ENCODE measurements around the gene TLX2. TPM values are rescaled to one million over a fixed set of nuclear protein-coding genes. Genes with fewer than 3 reads are reported as not detected.
A peak's percentile ranks its signal among the peaks of the same experiment; 100 is the strongest.

The TLX2 gene
- total and polyA plus RNA-seq, 2 of the 13 experiments (the other 11 are each of a cell fraction or from before 2014, with no cell fraction given): 0.05 to 0.20 TPM

DNA sequence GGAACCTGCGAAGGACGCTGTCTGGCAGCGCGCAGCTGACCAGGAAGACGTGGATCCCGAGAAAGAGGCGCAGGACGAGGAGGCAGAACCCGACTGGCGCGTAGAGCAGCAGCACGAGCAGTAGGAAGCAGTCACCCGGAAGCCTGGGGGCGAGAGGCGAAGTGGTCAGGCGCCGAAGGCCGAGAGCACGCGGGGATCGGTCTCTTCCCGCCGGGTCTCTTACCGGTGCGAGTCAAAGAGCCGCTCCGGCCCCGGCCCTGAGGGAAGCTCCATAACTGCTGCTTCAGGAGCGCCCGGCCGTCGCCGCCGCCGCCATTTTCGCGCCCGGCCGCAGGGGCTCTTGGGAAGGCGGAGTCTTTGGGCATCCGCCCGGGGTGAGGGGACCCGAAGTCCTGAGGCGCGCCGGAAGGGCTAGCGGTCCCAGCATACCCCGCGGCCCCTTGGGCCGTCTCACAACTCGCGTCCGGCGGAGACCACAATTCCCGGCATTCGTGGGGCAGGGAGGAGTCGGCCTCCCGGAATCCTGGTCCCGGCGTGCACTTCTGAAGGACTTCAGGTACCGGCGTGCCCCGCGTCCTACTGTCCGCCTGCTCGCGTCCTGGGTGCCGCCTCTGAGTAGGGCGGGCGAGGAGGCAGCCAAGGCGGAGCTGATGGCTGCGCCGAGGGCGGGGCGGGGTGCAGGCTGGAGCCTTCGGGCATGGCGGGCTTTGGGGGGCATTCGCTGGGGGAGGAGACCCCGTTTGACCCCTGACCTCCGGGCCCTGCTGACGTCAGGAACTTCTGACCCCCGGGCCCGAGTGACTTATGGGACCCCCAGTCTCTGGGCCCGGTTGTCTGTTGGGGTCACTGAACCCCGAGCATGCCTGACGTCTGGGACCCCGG lies 15.3 kb downstream of the TLX2 start, which contains the start of the genes AUP1 and HTRA2 (continued):
- TF ChIP-seq, protein P1, sequence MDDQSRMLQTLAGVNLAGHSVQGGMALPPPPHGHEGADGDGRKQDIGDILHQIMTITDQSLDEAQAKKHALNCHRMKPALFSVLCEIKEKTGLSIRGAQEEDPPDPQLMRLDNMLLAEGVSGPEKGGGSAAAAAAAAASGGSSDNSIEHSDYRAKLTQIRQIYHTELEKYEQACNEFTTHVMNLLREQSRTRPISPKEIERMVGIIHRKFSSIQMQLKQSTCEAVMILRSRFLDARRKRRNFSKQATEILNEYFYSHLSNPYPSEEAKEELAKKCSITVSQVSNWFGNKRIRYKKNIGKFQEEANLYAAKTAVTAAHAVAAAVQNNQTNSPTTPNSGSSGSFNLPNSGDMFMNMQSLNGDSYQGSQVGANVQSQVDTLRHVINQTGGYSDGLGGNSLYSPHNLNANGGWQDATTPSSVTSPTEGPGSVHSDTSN (CRISPR knock-in tag; IDR thresholded peaks at IDR 0.05; ENCODE audit: borderline replicate concordance): no peak
- TF ChIP-seq ZNF503 (CRISPR knock-in tag; IDR thresholded peaks at IDR 0.05) (no peak; the same call in 1 of the 2 replicates), ZNF891 (CRISPR knock-in tag; IDR thresholded peaks at IDR 0.05) (no peak), CBX2 (IDR thresholded peaks at IDR 0.05; ENCODE audit: low read depth, low read length) (no peak), CBX2 (CRISPR knock-in tag; IDR thresholded peaks at IDR 0.05; ENCODE audit: low read depth) (no peak), HMG20B (CRISPR knock-in tag; conservative IDR thresholded peaks at IDR 0.05) (peak; percentile 15; the same call in 1 of the 2 replicates), ZNF17 (CRISPR knock-in tag; IDR thresholded peaks at IDR 0.05) (no peak; the same call in 1 of the 2 replicates), KDM5B (CRISPR knock-in tag; IDR thresholded peaks at IDR 0.05; ENCODE audit: borderline replicate concordance) (peak; percentile 80; the same call in 1 of the 2 replicates), HDAC2 (CRISPR knock-in tag; IDR thresholded peaks at IDR 0.05) (peak; percentile 29), ZNF142 (CRISPR knock-in tag; IDR thresholded peaks at IDR 0.05) (peak; percentile 85), NBN (conservative IDR thresholded peaks at IDR 0.05) (no peak), RNF2 (conservative IDR thresholded peaks at IDR 0.05; ENCODE audit: low read depth) (no peak; the same call in 1 of the 2 replicates), ZEB1 (IDR thresholded peaks at IDR 0.05; ENCODE audit: insufficient replicate concordance, low read depth) (no peak), IRF2 (CRISPR knock-in tag; IDR thresholded peaks at IDR 0.05) (peak; percentile 97), GATAD2A (CRISPR knock-in tag; IDR thresholded peaks at IDR 0.05) (peak; percentile 62), ZNF749 (CRISPR knock-in tag; IDR thresholded peaks at IDR 0.05; ENCODE audit: borderline replicate concordance) (no peak; the same call in 1 of the 2 replicates), ZNF496 (CRISPR knock-in tag; IDR thresholded peaks at IDR 0.05; ENCODE audit: insufficient replicate concordance) (no peak), MEIS1 (CRISPR knock-in tag; IDR thresholded peaks at IDR 0.05; ENCODE audit: borderline replicate concordance) (no peak)
- TF ChIP-seq, protein P2, sequence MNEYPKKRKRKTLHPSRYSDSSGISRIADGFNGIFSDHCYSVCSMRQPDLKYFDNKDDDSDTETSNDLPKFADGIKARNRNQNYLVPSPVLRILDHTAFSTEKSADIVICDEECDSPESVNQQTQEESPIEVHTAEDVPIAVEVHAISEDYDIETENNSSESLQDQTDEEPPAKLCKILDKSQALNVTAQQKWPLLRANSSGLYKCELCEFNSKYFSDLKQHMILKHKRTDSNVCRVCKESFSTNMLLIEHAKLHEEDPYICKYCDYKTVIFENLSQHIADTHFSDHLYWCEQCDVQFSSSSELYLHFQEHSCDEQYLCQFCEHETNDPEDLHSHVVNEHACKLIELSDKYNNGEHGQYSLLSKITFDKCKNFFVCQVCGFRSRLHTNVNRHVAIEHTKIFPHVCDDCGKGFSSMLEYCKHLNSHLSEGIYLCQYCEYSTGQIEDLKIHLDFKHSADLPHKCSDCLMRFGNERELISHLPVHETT (CRISPR knock-in tag; conservative IDR thresholded peaks at IDR 0.05): peak; percentile 86

Measured in HepG2 (cell line).